ENCODE results near the gene TSKU.
"Not testable (repeated sequence)": the region's sequence is repeated elsewhere in the genome, so short reads cannot be mapped to it uniquely, and the experiment has no call there.

The TSKU gene

GRCh38 chr11:76810151-76810853 lies 27.1 kb downstream of the TSKU start:
- peak; percentile 55 for DNase-seq
- Histone ChIP-seq H3K27me3 (replicated peaks; ENCODE audit: insufficient read depth, low read length) (no peaks in the 10 kb centered on the region), H3K4me3 (ENCODE audit: low read length) (no peak overlapping the region), H4K20me1 (ENCODE audit: insufficient read depth, low read length) (no peaks in the 10 kb centered on the region), H3F3A (ENCODE audit: insufficient read depth, low read length) (no peaks in the 10 kb centered on the region), H3K9ac (ENCODE audit: low read length) (no peak overlapping the region), H3K9me2 (replicated peaks; ENCODE audit: insufficient read depth, low read length) (no peaks in the 10 kb centered on the region), H3K27ac (ENCODE audit: low read length) (no peak overlapping the region), H3K4me2 (ENCODE audit: low read depth, low read length) (peak overlapping the region; percentile 26; the same call in 1 of the 2 replicates), H3K36me3 (replicated peaks; ENCODE audit: insufficient read depth, low read length) (no peaks in the 10 kb centered on the region), H3K4me1 (ENCODE audit: low read length) (no peaks in the 10 kb centered on the region), H2AFZ (ENCODE audit: low read length) (peak overlapping the region; percentile 69), H3K9me3 (replicated peaks; ENCODE audit: insufficient read depth, low read length) (no peaks in the 10 kb centered on the region), H3K79me2 (ENCODE audit: low read length) (no peaks in the 10 kb centered on the region)
- peak; percentile 71 for TF ChIP-seq CTCF (IDR thresholded peaks at IDR 0.05; ENCODE audit: low read length)
- no peak for TF ChIP-seq EZH2 (optimal IDR thresholded peaks at IDR 0.05; ENCODE audit: low read depth, low read length)

GRCh38 chr11:76811259-76811658 lies 28.1 kb downstream of the TSKU start:
- H3F3A ChIP-seq (ENCODE audit: insufficient read depth, low read length): no peaks in the 10 kb centered on the region
- no peak overlapping the region for H3K4me3 ChIP-seq (ENCODE audit: low read length)
- no peak overlapping the region for H3K9ac ChIP-seq (ENCODE audit: low read length)
- no peak overlapping the region for H3K27ac ChIP-seq (ENCODE audit: low read length)
- no peak overlapping the region for H3K4me2 ChIP-seq (ENCODE audit: low read depth, low read length)
- H2AFZ ChIP-seq (ENCODE audit: low read length): no peak overlapping the region
- H3K27me3 ChIP-seq (replicated peaks; ENCODE audit: insufficient read depth, low read length): no peaks in the 10 kb centered on the region
- TF ChIP-seq CTCF (IDR thresholded peaks at IDR 0.05; ENCODE audit: low read length): no peak
- TF ChIP-seq EZH2 (optimal IDR thresholded peaks at IDR 0.05; ENCODE audit: low read depth, low read length): no peak
- no peak for TF ChIP-seq EZH2phosphoT487 (IDR thresholded peaks at IDR 0.05; ENCODE audit: low read length)
- H3K9me3 ChIP-seq (replicated peaks; ENCODE audit: insufficient read depth, low read length): no peaks in the 10 kb centered on the region
- no peaks in the 10 kb centered on the region for H3K36me3 ChIP-seq (replicated peaks; ENCODE audit: insufficient read depth, low read length)
- no peak for DNase-seq
- H3K9me2 ChIP-seq (replicated peaks; ENCODE audit: insufficient read depth, low read length): no peaks in the 10 kb centered on the region
- no peaks in the 10 kb centered on the region for H3K4me1 ChIP-seq (ENCODE audit: low read length)
- H3K79me2 ChIP-seq (ENCODE audit: low read length): no peaks in the 10 kb centered on the region
- no peaks in the 10 kb centered on the region for H4K20me1 ChIP-seq (ENCODE audit: insufficient read depth, low read length)

GRCh38 chr11:76814414-76814813 lies 31.3 kb downstream of the TSKU start:
- Histone ChIP-seq H2AFZ (ENCODE audit: low read length) (no peak overlapping the region), H3K27ac (ENCODE audit: low read length) (no peak overlapping the region), H3K36me3 (replicated peaks; ENCODE audit: insufficient read depth, low read length) (no peaks in the 10 kb centered on the region), H4K20me1 (ENCODE audit: insufficient read depth, low read length) (no peaks in the 10 kb centered on the region), H3K4me3 (ENCODE audit: low read length) (no peak overlapping the region), H3K79me2 (ENCODE audit: low read length) (no peaks in the 10 kb centered on the region), H3K9me3 (replicated peaks; ENCODE audit: insufficient read depth, low read length) (no peaks in the 10 kb centered on the region), H3K27me3 (replicated peaks; ENCODE audit: insufficient read depth, low read length) (no peaks in the 10 kb centered on the region), H3K9ac (ENCODE audit: low read length) (no peak overlapping the region), H3K9me2 (replicated peaks; ENCODE audit: insufficient read depth, low read length) (no peaks in the 10 kb centered on the region), H3K4me2 (ENCODE audit: low read depth, low read length) (no peak overlapping the region), H3F3A (ENCODE audit: insufficient read depth, low read length) (no peaks in the 10 kb centered on the region), H3K4me1 (ENCODE audit: low read length) (no peaks in the 10 kb centered on the region)
- DNase-seq: no peak
- no peak for TF ChIP-seq EZH2 (optimal IDR thresholded peaks at IDR 0.05; ENCODE audit: low read depth, low read length)
- TF ChIP-seq EZH2phosphoT487 (IDR thresholded peaks at IDR 0.05; ENCODE audit: low read length): no peak
- no peak for TF ChIP-seq CTCF (IDR thresholded peaks at IDR 0.05; ENCODE audit: low read length)

GRCh38 chr11:76815678-76816077 lies 32.5 kb downstream of the TSKU start:
- H3K9ac ChIP-seq (ENCODE audit: low read length); H3K4me2 ChIP-seq (ENCODE audit: low read depth, low read length); DNase-seq; H3K4me3 ChIP-seq (ENCODE audit: low read length); H2AFZ ChIP-seq (ENCODE audit: low read length); H4K20me1 ChIP-seq (ENCODE audit: insufficient read depth, low read length); H3K79me2 ChIP-seq (ENCODE audit: low read length); H3K9me3 ChIP-seq (replicated peaks; ENCODE audit: insufficient read depth, low read length); H3K27me3 ChIP-seq (replicated peaks; ENCODE audit: insufficient read depth, low read length); H3K36me3 ChIP-seq (replicated peaks; ENCODE audit: insufficient read depth, low read length); H3K27ac ChIP-seq (ENCODE audit: low read length); H3K4me1 ChIP-seq (ENCODE audit: low read length); H3K9me2 ChIP-seq (replicated peaks; ENCODE audit: insufficient read depth, low read length); H3F3A ChIP-seq (ENCODE audit: insufficient read depth, low read length): not testable (repeated sequence)

All from MM.1S (cell line).